ENCODE data around the gene MDFI.

MDFI gene

GRCh38 chr6:41651962-41652657 lies 13.8 kb downstream of the MDFI start:
- no peak for DNase-seq

- no peak for DNase-seq
Observed at GRCh38 chr6:41652866-41653652, 14.8 kb downstream of the MDFI start.

GRCh38 chr6:41653691-41654090 lies 15.4 kb downstream of the MDFI start:
- DNase-seq: no peak

GRCh38 chr6:41654151-41654697 lies 16.0 kb downstream of the MDFI start:
- no peak for DNase-seq

GRCh38 chr6:41654698-41655151 lies 16.5 kb downstream of the MDFI start:
- no peak for DNase-seq

GRCh38 chr6:41655176-41655575 lies 16.9 kb downstream of the MDFI start:
- DNase-seq: no peak

- no peak for DNase-seq
Observed at GRCh38 chr6:41655646-41656001, 17.4 kb downstream of the MDFI start.

- no peak for DNase-seq
Observed at GRCh38 chr6:41656002-41656691, 17.9 kb downstream of the MDFI start.

GRCh38 chr6:41657131-41658094 lies 19.1 kb downstream of the MDFI start:
- no peak for DNase-seq

- no peak for DNase-seq
Observed at GRCh38 chr6:41658636-41659035, 20.4 kb downstream of the MDFI start.

- DNase-seq: no peak
Observed at GRCh38 chr6:41659935-41660334, 21.7 kb downstream of the MDFI start.

- no peak for DNase-seq
Observed at GRCh38 chr6:41663568-41663967, 25.3 kb downstream of the MDFI start.

GRCh38 chr6:41664271-41664670 lies 26.0 kb downstream of the MDFI start:
- DNase-seq: no peak

- DNase-seq: no peak
Observed at GRCh38 chr6:41667195-41667594, 28.9 kb downstream of the MDFI start.

- no peak for DNase-seq
Observed at GRCh38 chr6:41668968-41669367, 30.7 kb downstream of the MDFI start.

- DNase-seq: no peak
Observed at GRCh38 chr6:41670703-41671360, 32.6 kb downstream of the MDFI start.

- no peak for DNase-seq
Observed at GRCh38 chr6:41671376-41671775, 33.1 kb downstream of the MDFI start.

GRCh38 chr6:41672016-41672415 lies 33.7 kb downstream of the MDFI start:
- no peak for DNase-seq

GRCh38 chr6:41672816-41673703 lies 34.8 kb downstream of the MDFI start:
- DNase-seq: no peak

GRCh38 chr6:41673704-41674000 lies 35.4 kb downstream of the MDFI start:
- no peak for DNase-seq
